SK-N-SH treated with all-trans-retinoic acid at 6 μM for 48 hours (cell line): ENCODE results near the gene TAOK1.

Source experiments
- ATAC-seq: fragments of 200-7000 bp; cut with Tn5 transposase; 3 replicates; pipeline ENCODE4 v1.9.1; 2020; ENCODE audit warnings: mild to moderate bottlenecking, moderate library complexity
- ARNTL ChIP-seq: fragments of 450-650 bp; formaldehyde crosslinking; IDR thresholded peaks from 2 replicates; pipeline ENCODE4 v1.5.0; 2020; ENCODE audit warnings: low read depth, mild to moderate bottlenecking, moderate library complexity, borderline replicate concordance
- BACH2 ChIP-seq: fragments of 250-450 bp; sonication (Bioruptor Pico); IDR thresholded peaks from 2 replicates; pipeline ENCODE4 v1.9.0; 2021; ENCODE audit warnings: mild to moderate bottlenecking, borderline replicate concordance
- CSDC2 ChIP-seq: fragments of 250-450 bp; sonication (Bioruptor Pico); IDR thresholded peaks from 2 replicates; pipeline ENCODE4 v1.5.0; 2020; ENCODE audit warnings: mild to moderate bottlenecking, moderate library complexity
- ISL1 ChIP-seq: fragments of 250-450 bp; sonication (Bioruptor Pico); IDR thresholded peaks from 2 replicates; pipeline ENCODE4 v2.1.2; 2022; ENCODE audit warnings: mild to moderate bottlenecking, moderate library complexity
- OSR1 ChIP-seq: fragments of 250-450 bp; sonication (Bioruptor Pico); IDR thresholded peaks from 2 replicates; pipeline ENCODE4 v1.8.0; 2022; ENCODE audit warnings: moderate library complexity, mild to moderate bottlenecking, inconsistent platforms
- RARB ChIP-seq: fragments of 250-450 bp; sonication (Bioruptor Pico); IDR thresholded peaks from 2 replicates; pipeline ENCODE4 v1.8.0; 2021; ENCODE audit warnings: mild to moderate bottlenecking, moderate library complexity
- SNAI2 ChIP-seq: fragments of 250-450 bp; sonication (Bioruptor Pico); IDR thresholded peaks from 2 replicates; pipeline ENCODE4 v1.5.0; 2020; ENCODE audit warnings: mild to moderate bottlenecking, moderate library complexity
- TCF4 ChIP-seq: fragments of 250-450 bp; sonication (Bioruptor Pico); IDR thresholded peaks from 2 replicates; pipeline ENCODE4 v1.8.0; 2021; ENCODE audit warnings: mild to moderate bottlenecking, moderate library complexity, borderline replicate concordance
- TOX ChIP-seq: fragments of 250-450 bp; sonication (Bioruptor Pico); IDR thresholded peaks from 2 replicates; pipeline ENCODE4 v1.8.0; 2021; ENCODE audit warnings: mild to moderate bottlenecking, moderate library complexity, borderline replicate concordance
- ZC3H10 ChIP-seq: fragments of 250-450 bp; sonication (Bioruptor Pico); IDR thresholded peaks from 2 replicates; pipeline ENCODE4 v1.5.1; 2021; ENCODE audit warnings: mild to moderate bottlenecking, moderate library complexity
- ZFP30 ChIP-seq: fragments of 450-650 bp; formaldehyde crosslinking; IDR thresholded peaks from 2 replicates; pipeline ENCODE4 v1.5.0; 2022; ENCODE audit warnings: mild to moderate bottlenecking, moderate library complexity
- ZNF565 ChIP-seq: fragments of 450-650 bp; formaldehyde crosslinking; conservative IDR thresholded peaks from 2 replicates; pipeline ENCODE4 v1.5.0; 2020; ENCODE audit warnings: low read depth, mild to moderate bottlenecking, moderate library complexity
- ZNF70 ChIP-seq: fragments of 450-650 bp; formaldehyde crosslinking; IDR thresholded peaks from 2 replicates; pipeline ENCODE4 v1.5.0; 2020; ENCODE audit warnings: mild to moderate bottlenecking, moderate library complexity
- ZNF8 ChIP-seq: fragments of 450-650 bp; formaldehyde crosslinking; IDR thresholded peaks from 2 replicates; pipeline ENCODE4 v1.5.0; 2020; ENCODE audit warnings: mild to moderate bottlenecking, moderate library complexity
- TF ChIP-seq, protein P1 (sequence below): fragments of 250-450 bp; sonication (Bioruptor Pico); IDR thresholded peaks from 2 replicates; pipeline ENCODE4 v1.8.0; 2020; ENCODE audit warnings: mild to moderate bottlenecking, moderate library complexity, borderline replicate concordance
- TF ChIP-seq, protein P2 (sequence below): fragments of 250-450 bp; sonication (Bioruptor Pico); IDR thresholded peaks from 2 replicates; pipeline ENCODE4 v1.5.1; 2021; ENCODE audit warnings: mild to moderate bottlenecking, moderate library complexity
- TF ChIP-seq, protein P3 (sequence below): fragments of 250-450 bp; sonication (Bioruptor Pico); IDR thresholded peaks from 2 replicates; pipeline ENCODE4 v1.8.0; 2021; ENCODE audit warnings: low read depth, mild to moderate bottlenecking, moderate library complexity, borderline replicate concordance
- TF ChIP-seq, protein P4 (sequence below): fragments of 250-450 bp; sonication (Bioruptor Pico); IDR thresholded peaks from 2 replicates; pipeline ENCODE4 v1.5.0; 2020; ENCODE audit warnings: mild to moderate bottlenecking, moderate library complexity
- TF ChIP-seq, protein P5 (sequence below): fragments of 250-450 bp; sonication (Bioruptor Pico); IDR thresholded peaks from 2 replicates; pipeline ENCODE4 v1.5.1; 2020; ENCODE audit warnings: low read depth, mild to moderate bottlenecking, moderate library complexity

TAOK1 gene

DNA sequence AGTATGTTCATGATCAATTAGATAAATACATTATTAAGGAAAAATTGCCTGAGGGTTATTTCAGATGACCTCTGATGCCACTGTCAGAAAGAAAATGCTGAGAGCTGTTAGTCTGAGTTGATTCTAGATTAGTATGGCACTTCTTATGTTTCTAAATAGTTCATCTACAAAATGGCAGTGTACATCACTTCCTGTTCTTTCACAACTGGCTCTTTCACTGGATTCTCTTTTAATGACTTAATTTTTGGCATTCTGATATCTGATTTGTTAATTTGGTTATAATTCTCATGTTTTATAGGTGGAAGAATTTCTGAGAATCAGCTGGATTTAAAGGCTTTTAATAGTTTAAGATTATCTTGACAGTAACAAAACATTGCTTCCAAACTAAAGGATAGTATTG lies 3.3 kb downstream of the TAOK1 start:
- TF ChIP-seq, protein P1, sequence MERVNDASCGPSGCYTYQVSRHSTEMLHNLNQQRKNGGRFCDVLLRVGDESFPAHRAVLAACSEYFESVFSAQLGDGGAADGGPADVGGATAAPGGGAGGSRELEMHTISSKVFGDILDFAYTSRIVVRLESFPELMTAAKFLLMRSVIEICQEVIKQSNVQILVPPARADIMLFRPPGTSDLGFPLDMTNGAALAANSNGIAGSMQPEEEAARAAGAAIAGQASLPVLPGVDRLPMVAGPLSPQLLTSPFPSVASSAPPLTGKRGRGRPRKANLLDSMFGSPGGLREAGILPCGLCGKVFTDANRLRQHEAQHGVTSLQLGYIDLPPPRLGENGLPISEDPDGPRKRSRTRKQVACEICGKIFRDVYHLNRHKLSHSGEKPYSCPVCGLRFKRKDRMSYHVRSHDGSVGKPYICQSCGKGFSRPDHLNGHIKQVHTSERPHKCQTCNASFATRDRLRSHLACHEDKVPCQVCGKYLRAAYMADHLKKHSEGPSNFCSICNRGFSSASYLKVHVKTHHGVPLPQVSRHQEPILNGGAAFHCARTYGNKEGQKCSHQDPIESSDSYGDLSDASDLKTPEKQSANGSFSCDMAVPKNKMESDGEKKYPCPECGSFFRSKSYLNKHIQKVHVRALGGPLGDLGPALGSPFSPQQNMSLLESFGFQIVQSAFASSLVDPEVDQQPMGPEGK: no peak
- TF ChIP-seq, protein P2, sequence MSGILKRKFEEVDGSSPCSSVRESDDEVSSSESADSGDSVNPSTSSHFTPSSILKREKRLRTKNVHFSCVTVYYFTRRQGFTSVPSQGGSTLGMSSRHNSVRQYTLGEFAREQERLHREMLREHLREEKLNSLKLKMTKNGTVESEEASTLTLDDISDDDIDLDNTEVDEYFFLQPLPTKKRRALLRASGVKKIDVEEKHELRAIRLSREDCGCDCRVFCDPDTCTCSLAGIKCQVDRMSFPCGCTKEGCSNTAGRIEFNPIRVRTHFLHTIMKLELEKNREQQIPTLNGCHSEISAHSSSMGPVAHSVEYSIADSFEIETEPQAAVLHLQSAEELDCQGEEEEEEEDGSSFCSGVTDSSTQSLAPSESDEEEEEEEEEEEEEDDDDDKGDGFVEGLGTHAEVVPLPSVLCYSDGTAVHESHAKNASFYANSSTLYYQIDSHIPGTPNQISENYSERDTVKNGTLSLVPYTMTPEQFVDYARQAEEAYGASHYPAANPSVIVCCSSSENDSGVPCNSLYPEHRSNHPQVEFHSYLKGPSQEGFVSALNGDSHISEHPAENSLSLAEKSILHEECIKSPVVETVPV: no peak
- TF ChIP-seq RARB (CRISPR knock-in tag) (no peak), OSR1 (no peak), TOX (CRISPR knock-in tag) (no peak), ZFP30 (CRISPR knock-in tag) (no peak), SNAI2 (CRISPR knock-in tag) (no peak), BACH2 (no peak), TCF4 (CRISPR knock-in tag) (no peak), ZNF70 (no peak)
- TF ChIP-seq, all 23 proteins: peak for 0
- no peak for ATAC-seq

DNA sequence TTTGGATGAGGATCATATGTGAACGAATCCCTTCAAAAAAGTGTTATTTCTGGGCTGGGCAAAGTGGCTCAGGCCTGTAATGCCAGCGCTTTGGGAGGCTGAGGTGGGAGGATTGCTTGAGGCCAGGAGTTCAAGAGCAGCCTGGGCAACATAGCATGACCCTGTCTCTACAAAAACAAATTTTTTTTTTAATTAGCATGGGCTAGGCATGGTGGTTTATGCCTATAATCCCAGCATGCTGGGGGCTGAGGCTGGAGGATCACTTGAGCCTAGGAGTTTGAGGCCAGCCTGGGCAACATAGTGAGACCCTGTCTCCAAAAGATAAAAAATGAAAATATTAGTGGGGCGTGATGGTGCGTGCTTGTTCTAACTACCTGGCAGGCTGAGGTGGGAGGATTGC lies 4.6 kb downstream of the TAOK1 start:
- ATAC-seq: no peak
- TF ChIP-seq TCF4 (CRISPR knock-in tag) (no peak), ZC3H10 (CRISPR knock-in tag) (no peak), ISL1 (no peak), ARNTL (no peak), SNAI2 (CRISPR knock-in tag) (no peak), RARB (CRISPR knock-in tag) (no peak), ZNF565 (CRISPR knock-in tag) (no peak), ZFP30 (CRISPR knock-in tag) (no peak), OSR1 (no peak), CSDC2 (no peak), ZNF8 (CRISPR knock-in tag) (no peak), ZNF70 (no peak)
- TF ChIP-seq, protein P3, sequence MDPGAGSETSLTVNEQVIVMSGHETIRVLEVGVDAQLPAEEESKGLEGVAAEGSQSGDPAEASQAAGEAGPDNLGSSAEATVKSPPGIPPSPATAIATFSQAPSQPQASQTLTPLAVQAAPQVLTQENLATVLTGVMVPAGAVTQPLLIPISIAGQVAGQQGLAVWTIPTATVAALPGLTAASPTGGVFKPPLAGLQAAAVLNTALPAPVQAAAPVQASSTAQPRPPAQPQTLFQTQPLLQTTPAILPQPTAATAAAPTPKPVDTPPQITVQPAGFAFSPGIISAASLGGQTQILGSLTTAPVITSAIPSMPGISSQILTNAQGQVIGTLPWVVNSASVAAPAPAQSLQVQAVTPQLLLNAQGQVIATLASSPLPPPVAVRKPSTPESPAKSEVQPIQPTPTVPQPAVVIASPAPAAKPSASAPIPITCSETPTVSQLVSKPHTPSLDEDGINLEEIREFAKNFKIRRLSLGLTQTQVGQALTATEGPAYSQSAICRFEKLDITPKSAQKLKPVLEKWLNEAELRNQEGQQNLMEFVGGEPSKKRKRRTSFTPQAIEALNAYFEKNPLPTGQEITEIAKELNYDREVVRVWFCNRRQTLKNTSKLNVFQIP (CRISPR knock-in tag): no peak
- TF ChIP-seq, protein P4, sequence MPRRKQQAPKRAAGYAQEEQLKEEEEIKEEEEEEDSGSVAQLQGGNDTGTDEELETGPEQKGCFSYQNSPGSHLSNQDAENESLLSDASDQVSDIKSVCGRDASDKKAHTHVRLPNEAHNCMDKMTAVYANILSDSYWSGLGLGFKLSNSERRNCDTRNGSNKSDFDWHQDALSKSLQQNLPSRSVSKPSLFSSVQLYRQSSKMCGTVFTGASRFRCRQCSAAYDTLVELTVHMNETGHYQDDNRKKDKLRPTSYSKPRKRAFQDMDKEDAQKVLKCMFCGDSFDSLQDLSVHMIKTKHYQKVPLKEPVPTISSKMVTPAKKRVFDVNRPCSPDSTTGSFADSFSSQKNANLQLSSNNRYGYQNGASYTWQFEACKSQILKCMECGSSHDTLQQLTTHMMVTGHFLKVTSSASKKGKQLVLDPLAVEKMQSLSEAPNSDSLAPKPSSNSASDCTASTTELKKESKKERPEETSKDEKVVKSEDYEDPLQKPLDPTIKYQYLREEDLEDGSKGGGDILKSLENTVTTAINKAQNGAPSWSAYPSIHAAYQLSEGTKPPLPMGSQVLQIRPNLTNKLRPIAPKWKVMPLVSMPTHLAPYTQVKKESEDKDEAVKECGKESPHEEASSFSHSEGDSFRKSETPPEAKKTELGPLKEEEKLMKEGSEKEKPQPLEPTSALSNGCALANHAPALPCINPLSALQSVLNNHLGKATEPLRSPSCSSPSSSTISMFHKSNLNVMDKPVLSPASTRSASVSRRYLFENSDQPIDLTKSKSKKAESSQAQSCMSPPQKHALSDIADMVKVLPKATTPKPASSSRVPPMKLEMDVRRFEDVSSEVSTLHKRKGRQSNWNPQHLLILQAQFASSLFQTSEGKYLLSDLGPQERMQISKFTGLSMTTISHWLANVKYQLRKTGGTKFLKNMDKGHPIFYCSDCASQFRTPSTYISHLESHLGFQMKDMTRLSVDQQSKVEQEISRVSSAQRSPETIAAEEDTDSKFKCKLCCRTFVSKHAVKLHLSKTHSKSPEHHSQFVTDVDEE (CRISPR knock-in tag): no peak
- TF ChIP-seq, protein P2: no peak
- TF ChIP-seq, protein P5, sequence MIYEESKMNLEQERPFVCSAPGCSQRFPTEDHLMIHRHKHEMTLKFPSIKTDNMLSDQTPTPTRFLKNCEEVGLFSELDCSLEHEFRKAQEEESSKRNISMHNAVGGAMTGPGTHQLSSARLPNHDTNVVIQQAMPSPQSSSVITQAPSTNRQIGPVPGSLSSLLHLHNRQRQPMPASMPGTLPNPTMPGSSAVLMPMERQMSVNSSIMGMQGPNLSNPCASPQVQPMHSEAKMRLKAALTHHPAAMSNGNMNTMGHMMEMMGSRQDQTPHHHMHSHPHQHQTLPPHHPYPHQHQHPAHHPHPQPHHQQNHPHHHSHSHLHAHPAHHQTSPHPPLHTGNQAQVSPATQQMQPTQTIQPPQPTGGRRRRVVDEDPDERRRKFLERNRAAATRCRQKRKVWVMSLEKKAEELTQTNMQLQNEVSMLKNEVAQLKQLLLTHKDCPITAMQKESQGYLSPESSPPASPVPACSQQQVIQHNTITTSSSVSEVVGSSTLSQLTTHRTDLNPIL (CRISPR knock-in tag): no peak

DNA sequence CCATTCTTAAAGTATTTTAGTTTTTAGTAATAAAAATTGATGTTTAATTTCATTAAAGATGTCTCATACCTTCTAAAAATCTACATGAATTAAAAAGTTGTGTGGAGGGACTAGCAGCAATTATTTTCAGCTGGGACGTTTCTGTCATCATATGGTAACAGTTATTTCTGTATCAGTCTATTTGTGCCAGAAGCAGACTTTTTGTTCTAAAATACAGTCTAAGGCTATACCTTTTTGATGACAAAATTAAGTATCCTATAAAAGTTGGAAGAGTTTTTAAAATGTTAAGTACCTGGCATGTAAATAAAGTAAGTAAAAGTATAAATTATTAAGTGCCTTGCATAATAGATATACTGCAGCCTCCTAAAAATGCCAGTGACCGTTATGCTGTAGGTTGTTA lies 5.9 kb downstream of the TAOK1 start:
- ATAC-seq: no peak
- no peak for TF ChIP-seq ZNF565 (CRISPR knock-in tag)
- no peak for TF ChIP-seq TCF4 (CRISPR knock-in tag)
- TF ChIP-seq, protein P5 (CRISPR knock-in tag): no peak
- no peak for TF ChIP-seq TOX (CRISPR knock-in tag)
- no peak for TF ChIP-seq ZNF70
- TF ChIP-seq, protein P1: no peak
- no peak for TF ChIP-seq SNAI2 (CRISPR knock-in tag)
- TF ChIP-seq, protein P3 (CRISPR knock-in tag): no peak
- no peak for TF ChIP-seq ISL1
